Lower leg skin (tissue), 3 donors: ENCODE measurements around the gene SVBP.

Experiments
- POLR2A ChIP-seq, 2 donors: fragments of 450-650 bp; IDR thresholded peaks; one replicate each; pipeline ENCODE4 v1.6.1; 2016 to 2017; ENCODE audit warnings: antibody characterized with exemption in 2 of 2, mild to moderate bottlenecking in 1 of 2, moderate library complexity in 1 of 2
- TF ChIP-seq, protein P1 (sequence below), 3 donors: fragments of 450-650 bp; IDR thresholded peaks; one replicate each; pipeline ENCODE4 v1.5.1; 2016; ENCODE audit warnings: antibody characterized with exemption in 3 of 3, mild to moderate bottlenecking in 3 of 3, moderate library complexity in 2 of 3

DNA sequence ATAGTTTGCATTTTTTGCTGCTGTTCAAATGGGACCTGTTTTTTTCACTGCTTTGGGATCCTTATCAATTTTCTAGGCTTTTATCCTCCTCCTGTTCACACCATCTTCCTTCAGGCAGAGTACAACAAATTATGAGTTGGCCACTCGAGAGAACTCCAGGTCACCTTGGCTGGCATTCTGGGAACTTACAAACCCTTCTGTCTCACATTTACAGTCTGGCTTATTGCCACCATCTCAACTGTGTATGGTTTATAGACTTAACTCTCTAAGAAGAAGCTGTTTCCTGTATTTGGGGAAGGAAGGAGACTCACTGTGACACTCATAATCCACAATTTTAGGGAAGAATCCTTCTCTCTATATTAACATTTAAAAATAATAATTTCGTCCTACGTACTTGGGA, 23.8 kb upstream of the SVBP start:
- TF ChIP-seq, protein P1, sequence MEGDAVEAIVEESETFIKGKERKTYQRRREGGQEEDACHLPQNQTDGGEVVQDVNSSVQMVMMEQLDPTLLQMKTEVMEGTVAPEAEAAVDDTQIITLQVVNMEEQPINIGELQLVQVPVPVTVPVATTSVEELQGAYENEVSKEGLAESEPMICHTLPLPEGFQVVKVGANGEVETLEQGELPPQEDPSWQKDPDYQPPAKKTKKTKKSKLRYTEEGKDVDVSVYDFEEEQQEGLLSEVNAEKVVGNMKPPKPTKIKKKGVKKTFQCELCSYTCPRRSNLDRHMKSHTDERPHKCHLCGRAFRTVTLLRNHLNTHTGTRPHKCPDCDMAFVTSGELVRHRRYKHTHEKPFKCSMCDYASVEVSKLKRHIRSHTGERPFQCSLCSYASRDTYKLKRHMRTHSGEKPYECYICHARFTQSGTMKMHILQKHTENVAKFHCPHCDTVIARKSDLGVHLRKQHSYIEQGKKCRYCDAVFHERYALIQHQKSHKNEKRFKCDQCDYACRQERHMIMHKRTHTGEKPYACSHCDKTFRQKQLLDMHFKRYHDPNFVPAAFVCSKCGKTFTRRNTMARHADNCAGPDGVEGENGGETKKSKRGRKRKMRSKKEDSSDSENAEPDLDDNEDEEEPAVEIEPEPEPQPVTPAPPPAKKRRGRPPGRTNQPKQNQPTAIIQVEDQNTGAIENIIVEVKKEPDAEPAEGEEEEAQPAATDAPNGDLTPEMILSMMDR (IDR thresholded peaks at IDR 0.05): no peak
- TF ChIP-seq POLR2A (IDR thresholded peaks at IDR 0.05): no peak
